T-helper 2 cell treated with Interferon-gamma antibody and Interleukin-4, amounts not matched to agents 100 ng/mL and 5 ng/mL, for 36 hours (primary cell): ENCODE results near the gene RAD51B. TPM values are rescaled to one million over a fixed set of nuclear protein-coding genes. Genes with fewer than 3 reads are reported as not detected.
"Not testable (repeated sequence)": the region's sequence is repeated elsewhere in the genome, so short reads cannot be mapped to it uniquely, and the experiment has no call there.

ENCODE experiments used
- intact Hi-C: fragments of 100-400 bp; cut with micrococcal nuclease; formaldehyde crosslinking; loops from one replicate; pipeline ENCODE4 v1.15.1; 2023
- total RNA-seq: library from RNA; stranded (reverse); gene quantifications from 2 replicates; pipeline ENCODE4 v1.2.3, GENCODE V29; 2022

The RAD51B gene
- total RNA-seq, 1 donor from 2014 or later = 31.7 TPM

GRCh38 chr14:68698773-68699172 is 879.2 kb downstream of the RAD51B start:
- intact Hi-C loops = not testable (repeated sequence)

DNA sequence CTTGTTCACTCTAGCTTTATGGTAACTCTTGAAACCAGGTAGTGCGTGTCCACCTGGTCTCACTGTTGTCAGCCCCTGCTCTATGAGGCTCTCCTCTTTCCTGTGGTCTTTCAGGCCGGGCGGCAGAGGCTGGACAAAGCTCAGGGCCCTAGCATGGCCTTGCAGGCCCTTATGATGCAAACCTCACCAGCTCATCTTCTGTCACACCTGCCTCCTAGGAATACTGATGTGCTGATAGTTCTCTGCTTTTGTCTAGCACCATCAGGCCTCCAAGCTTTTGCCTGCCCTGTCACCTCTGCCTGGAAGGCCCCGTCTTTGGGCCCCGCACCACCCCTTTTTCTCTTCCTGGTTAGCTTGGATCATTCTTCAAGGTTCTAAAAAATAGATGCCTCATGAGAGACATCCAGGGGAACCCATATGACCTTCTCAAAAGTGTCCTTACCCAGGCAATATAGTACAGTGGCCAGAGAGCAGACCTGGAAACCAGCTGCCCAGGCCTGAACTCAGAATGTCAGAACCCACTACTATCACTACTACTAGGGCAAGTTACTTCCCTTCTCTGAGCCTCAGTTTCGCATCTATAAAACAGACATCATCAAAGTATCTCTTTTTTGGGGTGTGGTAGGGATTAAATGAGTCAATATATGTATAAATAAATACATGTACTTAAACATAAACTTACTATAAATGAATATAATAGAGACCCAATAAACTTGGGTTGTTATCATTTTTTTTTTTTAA is 881.6 kb downstream of the RAD51B start:
- intact Hi-C loops = no loop called here

DNA sequence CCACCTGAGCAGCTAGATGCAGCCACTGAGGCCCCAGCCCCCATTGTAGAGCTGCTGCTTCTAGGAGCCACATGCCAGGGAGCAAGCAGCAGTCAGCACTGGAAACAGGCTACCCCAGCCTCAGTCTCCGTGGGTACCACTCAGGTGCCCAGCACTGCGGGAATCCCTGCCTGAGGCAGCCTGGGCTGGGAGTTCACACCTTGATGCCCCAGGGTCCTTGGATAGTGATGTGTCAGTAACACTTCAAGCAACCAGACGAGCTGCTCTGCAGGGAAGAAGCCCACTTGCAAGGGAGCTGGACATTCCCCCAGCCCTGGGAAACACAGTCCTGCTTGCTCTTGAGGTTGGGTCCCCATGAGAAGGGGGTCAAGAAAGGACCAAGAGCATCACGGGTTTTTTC is 882.6 kb downstream of the RAD51B start:
- intact Hi-C loops = no loop called here

GRCh38 chr14:68702578-68702977 is 883.0 kb downstream of the RAD51B start:
- intact Hi-C loops = no loop called here

GRCh38 chr14:68703093-68703492 is 883.5 kb downstream of the RAD51B start:
- intact Hi-C loops = no loop called here

DNA sequence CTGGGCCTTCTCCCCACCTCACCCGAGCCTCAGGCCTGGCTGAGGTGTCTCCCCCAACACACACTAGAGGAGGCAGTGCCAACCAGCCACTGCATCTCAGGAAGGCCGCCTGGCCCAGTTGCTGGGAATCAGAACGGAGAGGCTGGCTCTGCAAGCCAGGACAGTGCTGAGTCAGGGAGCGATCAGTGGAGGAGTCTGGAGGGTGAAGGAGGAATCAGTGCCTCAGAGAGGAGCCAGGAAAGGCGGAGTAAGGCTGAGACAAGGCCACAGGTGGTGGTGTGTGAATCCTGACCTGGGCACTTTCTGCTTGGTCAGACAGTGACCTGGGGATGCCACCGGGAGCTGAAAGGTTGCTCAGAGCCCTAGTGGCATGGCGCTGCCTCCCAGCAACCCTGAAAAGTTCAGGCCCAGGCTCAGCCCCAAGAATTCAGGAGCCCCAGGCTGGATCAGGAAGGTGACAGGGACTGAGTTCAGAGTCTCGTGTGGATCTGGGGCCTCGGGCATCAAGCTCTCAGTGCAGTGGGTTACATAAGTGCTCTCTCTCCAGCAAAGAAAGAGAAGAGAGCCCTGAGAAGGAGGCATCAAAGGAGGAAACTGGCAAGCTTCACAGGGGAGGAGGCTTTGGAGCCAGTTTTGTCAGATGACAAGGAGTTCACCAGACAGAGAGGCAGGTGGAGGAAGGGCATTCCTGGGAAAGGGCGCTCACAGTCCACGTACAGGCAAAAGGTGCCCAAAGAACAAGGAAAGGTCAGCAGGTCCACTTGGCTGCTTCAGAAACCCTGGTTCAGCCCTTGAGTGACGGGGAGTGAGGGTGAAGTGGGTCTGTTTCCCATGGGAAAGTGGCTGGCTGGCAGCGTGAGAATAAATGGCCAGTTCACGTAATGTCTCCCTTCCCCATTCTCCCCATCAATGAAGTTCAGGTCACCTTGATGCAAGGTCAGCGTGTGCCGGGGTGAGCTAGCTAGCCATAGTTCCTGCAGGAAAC is 885.4 kb downstream of the RAD51B start:
- intact Hi-C loops = no loop called here

DNA sequence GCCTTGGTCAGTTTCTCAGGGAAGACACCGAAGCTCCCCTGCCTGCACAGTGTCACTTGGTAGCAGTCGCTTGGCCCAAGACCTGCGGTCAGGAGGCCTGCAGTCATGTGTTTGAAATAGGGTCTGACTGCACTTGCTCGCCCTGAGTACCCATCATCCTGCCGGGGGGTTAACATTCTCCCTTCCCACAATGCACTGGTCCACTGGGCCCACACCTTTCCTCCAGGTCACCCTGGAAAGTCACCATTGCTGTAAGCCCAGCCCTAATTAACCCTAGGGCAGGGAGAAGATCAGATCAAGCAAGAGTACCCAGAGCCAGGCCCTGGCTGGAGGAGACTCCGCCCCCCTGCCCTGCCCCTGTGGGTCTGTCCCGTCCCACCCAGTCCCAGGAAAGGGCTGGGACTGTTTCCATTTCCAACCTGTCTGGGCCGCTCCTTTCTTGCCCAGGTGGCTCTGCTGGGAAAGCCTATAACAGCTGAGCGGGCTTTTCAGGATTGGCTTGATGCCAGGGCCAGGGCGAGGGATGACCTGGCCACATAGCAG is 886.2 kb downstream of the RAD51B start:
- intact Hi-C loops = no loop called here

DNA sequence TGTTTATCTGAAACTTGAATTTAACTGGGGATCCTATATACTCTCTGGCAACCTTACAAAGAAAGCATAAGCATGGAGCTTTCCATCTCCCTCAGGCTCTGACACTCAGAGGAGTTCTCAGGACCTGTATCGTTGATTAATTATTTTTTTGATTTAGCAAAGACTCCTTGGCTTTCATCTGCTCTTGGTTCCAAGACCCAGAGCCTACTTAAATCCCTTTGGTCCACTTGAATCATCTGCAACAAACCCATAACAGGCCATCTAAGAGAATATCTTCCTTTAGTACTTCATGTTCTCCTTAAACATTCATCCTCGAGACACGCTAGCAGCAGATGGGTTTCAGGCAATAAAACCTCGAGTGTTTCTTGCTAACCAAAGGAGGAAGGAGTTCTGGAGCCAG is 887.9 kb downstream of the RAD51B start:
- intact Hi-C loops = no loop called here

- intact Hi-C loops = no loop called here
Observed at GRCh38 chr14:68708343-68708742, 888.8 kb downstream of the RAD51B start.

GRCh38 chr14:68709007-68709406 is 889.4 kb downstream of the RAD51B start:
- intact Hi-C loops = no loop called here

DNA sequence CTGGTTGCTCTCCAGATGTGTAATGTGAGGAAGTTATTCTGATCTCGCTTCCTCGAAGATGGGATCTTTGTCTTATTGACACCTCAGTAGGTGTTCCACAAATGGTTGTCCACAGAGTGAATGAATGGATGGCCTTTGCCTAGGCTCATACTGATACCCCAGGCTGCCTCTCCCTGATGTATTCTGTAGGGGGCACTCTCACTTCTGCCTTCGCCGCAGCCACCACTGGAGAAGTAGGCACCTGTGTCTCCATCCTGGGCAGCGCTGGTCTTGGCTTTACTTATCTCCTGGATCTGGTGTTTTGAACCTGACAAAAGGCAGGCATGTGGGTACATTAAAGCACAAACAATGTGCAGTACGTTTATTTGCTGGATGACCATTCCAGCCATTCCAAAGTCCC is 891.2 kb downstream of the RAD51B start:
- intact Hi-C loops = no loop called here

- intact Hi-C loops = no loop called here
Observed at GRCh38 chr14:68711561-68712309, 892.2 kb downstream of the RAD51B start.

DNA sequence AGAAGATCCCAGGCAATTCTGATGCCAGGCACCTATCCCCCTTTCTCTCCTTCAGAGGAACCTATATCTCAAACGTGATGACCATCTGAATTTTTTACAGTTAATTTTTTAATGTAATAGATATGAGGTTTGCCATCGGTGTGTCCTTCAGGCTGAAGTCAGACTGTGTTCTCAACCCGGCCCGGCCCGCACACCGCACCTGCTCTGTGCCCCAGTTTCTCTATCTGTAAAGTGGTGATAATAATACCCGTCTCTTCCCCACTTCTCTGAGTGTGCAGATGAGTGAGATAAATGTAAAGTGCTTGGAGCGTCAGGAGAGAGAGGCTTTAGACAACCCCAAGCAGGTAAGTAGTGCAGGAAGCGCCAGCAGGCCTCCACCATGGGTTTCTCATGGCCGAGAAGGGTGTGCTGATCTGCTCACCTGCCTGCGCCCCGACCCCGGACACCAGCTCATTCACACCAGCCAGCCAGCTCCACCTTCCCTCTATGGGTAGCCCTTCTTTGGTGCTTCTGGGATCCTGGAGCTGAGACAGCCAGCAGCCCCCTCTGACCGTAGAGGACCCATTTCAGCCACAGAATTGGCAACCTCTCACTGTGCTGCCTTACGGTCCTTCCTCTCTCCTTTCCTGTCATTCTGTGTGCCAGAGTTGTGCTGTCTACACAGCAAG is 893.3 kb downstream of the RAD51B start:
- intact Hi-C loops = no loop called here

DNA sequence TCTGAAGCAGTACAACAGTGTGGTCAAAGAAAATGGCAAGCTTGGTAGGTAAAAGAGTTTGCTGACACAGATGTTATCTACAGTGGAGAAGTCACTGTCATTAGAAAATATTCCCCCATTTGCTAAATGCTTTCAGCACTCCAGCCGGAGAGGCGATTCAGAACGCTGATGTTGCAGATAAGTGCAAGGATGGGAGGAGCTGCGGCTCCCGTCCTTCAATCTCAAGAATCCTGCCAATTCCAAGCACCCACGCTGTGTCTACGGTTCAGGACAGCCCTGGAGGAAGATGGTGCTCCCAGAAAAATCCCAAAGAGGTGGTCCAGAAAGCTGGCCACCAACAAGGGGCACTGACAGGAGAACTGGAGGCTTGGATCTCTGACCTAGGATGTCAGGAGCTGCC is 894.2 kb downstream of the RAD51B start:
- intact Hi-C loops = no loop called here

DNA sequence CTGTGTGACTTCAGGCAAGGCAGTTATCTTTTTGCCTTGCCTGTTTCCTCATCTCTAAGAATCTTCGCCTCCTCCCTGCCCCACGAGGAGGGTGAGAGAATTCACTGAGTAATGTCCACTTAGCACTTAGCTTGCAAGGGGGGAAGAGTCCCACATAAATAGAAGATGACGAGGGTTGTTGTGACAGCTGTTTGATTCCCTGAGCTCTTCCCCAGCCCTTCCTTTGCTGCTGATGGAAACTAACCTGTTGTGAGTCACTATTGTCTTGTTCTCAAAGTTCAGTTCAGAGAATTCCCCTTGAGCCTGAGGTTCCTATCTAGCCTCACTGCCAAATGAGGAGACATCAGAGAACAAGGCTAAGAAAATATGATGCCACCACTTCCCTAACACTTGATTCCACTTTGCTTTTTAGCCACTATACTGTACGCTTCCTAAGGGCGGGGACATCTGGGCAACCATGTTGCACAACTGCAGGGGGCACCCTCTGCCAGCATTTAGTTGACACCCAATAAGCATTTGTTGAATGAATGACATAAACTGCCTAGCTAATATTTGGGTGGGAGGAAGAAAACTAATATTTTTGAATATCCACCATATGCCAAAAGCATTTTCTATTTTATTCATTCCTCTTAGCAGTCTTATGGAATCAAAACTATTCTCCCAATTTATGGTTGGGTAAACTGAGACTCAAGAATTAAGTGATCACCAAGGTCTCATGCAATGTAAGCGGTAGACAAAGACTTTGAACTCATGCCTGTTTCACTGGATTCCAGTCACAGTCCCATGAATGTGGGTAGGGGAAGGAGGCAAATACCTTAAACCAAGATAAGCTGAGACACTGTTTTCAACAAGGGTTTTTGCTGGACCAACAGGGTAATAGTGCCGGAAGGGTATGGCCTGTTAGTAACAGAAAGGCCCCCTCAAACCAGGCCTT is 895.7 kb downstream of the RAD51B start:
- intact Hi-C loops = loop anchor here (5.0 kb wide), 1 partner anchor 72 kb away; no protein-coding TSS in a partner anchor

- intact Hi-C loops = loop anchor here (5.0 kb wide), 1 partner anchor 71 kb away; no protein-coding TSS in a partner anchor
Observed at GRCh38 chr14:68716698-68717097, 897.1 kb downstream of the RAD51B start.

DNA sequence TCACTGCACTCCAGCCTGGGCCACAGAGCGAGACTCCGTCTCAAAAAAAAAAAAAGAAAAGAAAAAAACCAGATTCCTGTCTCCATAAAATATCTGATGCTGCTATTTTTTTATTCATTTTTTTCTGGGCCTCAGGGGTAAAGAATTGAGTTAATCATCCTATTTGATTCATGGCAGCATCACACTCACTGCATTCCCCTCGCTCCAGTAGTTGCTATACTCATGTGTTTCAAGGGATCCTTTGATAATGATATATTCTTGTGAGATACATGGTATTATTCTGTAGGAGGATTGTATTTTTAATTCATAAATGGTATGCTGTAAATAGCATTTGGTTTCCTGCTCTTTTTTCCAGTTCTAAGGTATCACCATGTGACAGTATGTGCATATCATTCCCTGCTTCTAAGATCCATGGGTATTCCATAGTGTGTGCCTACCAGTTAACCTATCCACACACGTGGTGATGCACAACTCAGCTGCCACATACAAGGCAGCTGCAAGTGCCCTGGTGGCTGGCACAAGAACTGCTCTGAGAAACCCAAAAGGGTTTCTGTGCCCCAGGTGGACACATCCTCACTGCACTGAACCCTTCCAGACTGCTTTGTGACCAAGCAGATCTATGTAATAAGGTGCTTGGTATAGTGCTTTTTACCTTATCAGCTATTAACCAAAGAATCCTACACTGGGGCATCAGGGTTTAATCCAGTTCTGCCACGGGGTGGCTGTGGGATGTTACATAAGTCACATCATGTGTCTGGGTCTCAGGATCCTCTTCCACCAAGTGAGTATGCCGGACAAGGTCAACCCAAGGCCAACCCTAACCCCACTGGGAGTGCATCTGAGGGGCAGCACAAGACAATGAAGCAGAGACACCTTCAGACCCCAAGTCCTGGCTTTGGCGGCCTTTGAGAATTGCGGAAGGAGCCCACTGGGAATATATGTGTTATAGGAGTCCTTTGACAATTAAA is 898.7 kb downstream of the RAD51B start:
- intact Hi-C loops = loop anchor here (5.0 kb wide), 1 partner anchor 69 kb away; no protein-coding TSS in a partner anchor
